ENCODE measurements around the gene CLINT1.
A peak's percentile ranks its signal among the peaks of the same experiment; 100 is the strongest.
"Not testable (repeated sequence)": the region's sequence is repeated elsewhere in the genome, so short reads cannot be mapped to it uniquely, and the experiment has no call there.

The CLINT1 gene

GRCh38 chr5:157885051-157885450 is 26.1 kb upstream of the CLINT1 start:
- H3K9me3 ChIP-seq (ENCODE audit: low read length); H3K4me3 ChIP-seq (ENCODE audit: low read depth in 1 of 2, low read length in 2 of 2); H3K9ac ChIP-seq (ENCODE audit: low read length); H3K27me3 ChIP-seq (ENCODE audit: control insufficient read depth in 1 of 2, insufficient read depth in 2 of 2, low read length in 2 of 2); H3K36me3 ChIP-seq (ENCODE audit: insufficient read depth, low read length); H3K4me1 ChIP-seq (ENCODE audit: insufficient read depth, low read length); H3K27ac ChIP-seq (ENCODE audit: low read depth, low read length): not testable (repeated sequence)

GRCh38 chr5:157881498-157881897 is 22.6 kb upstream of the CLINT1 start:
- not testable (repeated sequence) for H3K4me1 ChIP-seq (ENCODE audit: insufficient read depth, low read length); H3K9me3 ChIP-seq (ENCODE audit: low read length); H3K27ac ChIP-seq (ENCODE audit: low read depth, low read length); H3K9ac ChIP-seq (ENCODE audit: low read length); H3K36me3 ChIP-seq (ENCODE audit: insufficient read depth, low read length); H3K27me3 ChIP-seq (ENCODE audit: control insufficient read depth in 1 of 2, insufficient read depth in 2 of 2, low read length in 2 of 2); H3K4me3 ChIP-seq (ENCODE audit: low read depth in 1 of 2, low read length in 2 of 2)

GRCh38 chr5:157877821-157878220 is 18.9 kb upstream of the CLINT1 start:
- H3K9me3 ChIP-seq (ENCODE audit: low read length) = no peaks in the 10 kb centered on the region
- no peak overlapping the region for H3K27ac ChIP-seq (ENCODE audit: low read depth, low read length)
- H3K9ac ChIP-seq (ENCODE audit: low read length) = no peak overlapping the region
- no peaks in the 10 kb centered on the region for H3K4me1 ChIP-seq (ENCODE audit: insufficient read depth, low read length)
- no peaks in the 10 kb centered on the region for H3K27me3 ChIP-seq (ENCODE audit: control insufficient read depth in 1 of 2, insufficient read depth in 2 of 2, low read length in 2 of 2)
- no peaks in the 10 kb centered on the region for H3K36me3 ChIP-seq (ENCODE audit: insufficient read depth, low read length)
- no peak overlapping the region for H3K4me3 ChIP-seq (ENCODE audit: low read depth in 1 of 2, low read length in 2 of 2)

DNA sequence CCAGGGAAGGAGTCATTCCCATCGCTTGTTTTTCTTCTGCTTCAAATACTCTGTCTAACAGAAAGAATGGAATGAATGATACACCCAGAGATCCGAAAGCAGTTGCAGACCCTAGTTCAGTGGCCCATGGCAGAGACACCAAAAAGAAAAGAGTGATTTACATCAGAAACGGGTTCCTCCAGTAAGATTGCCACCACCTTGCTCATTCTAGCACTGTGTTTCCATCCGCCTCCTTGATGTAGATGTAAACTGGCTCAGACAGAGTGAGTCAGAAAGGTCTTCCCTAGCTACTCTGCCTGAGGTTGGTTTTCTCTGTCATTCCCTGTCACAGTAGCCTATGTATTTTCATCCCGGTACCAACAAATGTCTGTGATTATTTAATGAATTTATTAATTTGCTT is 15.9 kb upstream of the CLINT1 start:
- Histone ChIP-seq H3K4me3 (ENCODE audit: low read depth in 1 of 2, low read length in 2 of 2) (no peak overlapping the region), H3K4me1 (ENCODE audit: insufficient read depth, low read length) (no peaks in the 10 kb centered on the region), H3K9ac (ENCODE audit: low read length) (no peak overlapping the region), H3K27me3 (ENCODE audit: control insufficient read depth in 1 of 2, insufficient read depth in 2 of 2, low read length in 2 of 2) (no peaks in the 10 kb centered on the region), H3K9me3 (ENCODE audit: low read length) (no peaks in the 10 kb centered on the region), H3K27ac (ENCODE audit: low read depth, low read length) (no peak overlapping the region), H3K36me3 (ENCODE audit: insufficient read depth, low read length) (no peaks in the 10 kb centered on the region)

GRCh38 chr5:157870837-157871834 is 12.2 kb upstream of the CLINT1 start:
- Histone ChIP-seq H3K27me3 (ENCODE audit: control insufficient read depth in 1 of 2, insufficient read depth in 2 of 2, low read length in 2 of 2) (no peaks in the 10 kb centered on the region), H3K36me3 (ENCODE audit: insufficient read depth, low read length) (no peaks in the 10 kb centered on the region), H3K27ac (ENCODE audit: low read depth, low read length) (no peak overlapping the region), H3K9ac (ENCODE audit: low read length) (no peak overlapping the region), H3K9me3 (ENCODE audit: low read length) (no peaks in the 10 kb centered on the region), H3K4me3 (ENCODE audit: low read depth in 1 of 2, low read length in 2 of 2) (no peak overlapping the region), H3K4me1 (ENCODE audit: insufficient read depth, low read length) (no peaks in the 10 kb centered on the region)

- no peak overlapping the region for H3K27ac ChIP-seq (ENCODE audit: low read depth, low read length)
- no peaks in the 10 kb centered on the region for H3K9me3 ChIP-seq (ENCODE audit: low read length)
- no peak overlapping the region for H3K9ac ChIP-seq (ENCODE audit: low read length)
- H3K27me3 ChIP-seq (ENCODE audit: control insufficient read depth in 1 of 2, insufficient read depth in 2 of 2, low read length in 2 of 2) = no peaks in the 10 kb centered on the region
- no peak overlapping the region for H3K4me3 ChIP-seq (ENCODE audit: low read depth in 1 of 2, low read length in 2 of 2)
- H3K36me3 ChIP-seq (ENCODE audit: insufficient read depth, low read length) = no peaks in the 10 kb centered on the region
- H3K4me1 ChIP-seq (ENCODE audit: insufficient read depth, low read length) = no peaks in the 10 kb centered on the region
These were observed 8.9 kb upstream of the CLINT1 start for GRCh38 chr5:157867751-157868387.

DNA sequence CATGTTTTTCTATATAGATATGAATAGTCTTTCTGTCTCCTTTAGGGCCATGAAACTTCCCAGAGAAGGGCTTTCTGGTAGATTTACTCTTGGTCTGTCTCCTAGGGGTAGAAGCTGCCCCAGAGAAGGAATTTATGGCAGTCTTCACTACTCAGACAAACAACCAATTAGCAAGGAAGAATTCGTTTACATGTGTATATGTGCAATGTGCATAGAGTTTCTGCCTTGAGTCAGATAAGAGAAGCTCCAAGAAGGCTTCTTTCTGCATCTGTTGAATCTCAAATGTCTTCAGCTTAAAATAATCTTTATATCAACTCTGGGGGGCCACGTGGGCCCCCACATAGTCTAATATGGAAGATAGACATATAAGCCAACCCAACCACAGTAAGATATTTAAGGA is 7.6 kb upstream of the CLINT1 start:
- H3K4me3 ChIP-seq (ENCODE audit: low read depth in 1 of 2, low read length in 2 of 2) = no peak overlapping the region
- peak overlapping the region; percentile 14 for H3K27ac ChIP-seq (ENCODE audit: low read depth, low read length)
- no peaks in the 10 kb centered on the region for H3K27me3 ChIP-seq (ENCODE audit: control insufficient read depth in 1 of 2, insufficient read depth in 2 of 2, low read length in 2 of 2)
- no peak overlapping the region for H3K9ac ChIP-seq (ENCODE audit: low read length)
- no peaks in the 10 kb centered on the region for H3K4me1 ChIP-seq (ENCODE audit: insufficient read depth, low read length)
- H3K36me3 ChIP-seq (ENCODE audit: insufficient read depth, low read length) = no peaks in the 10 kb centered on the region
- H3K9me3 ChIP-seq (ENCODE audit: low read length) = no peaks in the 10 kb centered on the region

DNA sequence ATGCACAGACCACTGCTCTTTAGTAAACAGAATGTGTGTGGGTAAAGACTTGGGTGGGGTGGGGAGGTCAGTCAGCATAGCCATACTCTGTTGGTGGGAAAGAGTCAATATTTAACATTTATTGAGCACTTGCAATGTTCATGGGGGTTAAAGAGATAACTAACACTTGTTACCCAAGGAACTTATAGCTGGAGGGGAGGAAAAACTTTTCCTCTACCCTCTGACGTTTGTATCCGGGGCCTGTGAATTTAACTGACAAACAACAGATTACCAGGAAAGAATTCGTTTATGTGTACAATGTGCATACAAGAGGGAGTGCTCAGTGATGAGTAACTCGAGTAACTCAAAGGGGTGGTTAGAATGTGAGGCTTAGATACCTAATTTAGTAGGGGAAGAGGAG is 6.8 kb upstream of the CLINT1 start:
- H3K4me3 ChIP-seq (ENCODE audit: low read depth in 1 of 2, low read length in 2 of 2) = no peak overlapping the region
- H3K27me3 ChIP-seq (ENCODE audit: control insufficient read depth in 1 of 2, insufficient read depth in 2 of 2, low read length in 2 of 2) = no peaks in the 10 kb centered on the region
- no peak overlapping the region for H3K9ac ChIP-seq (ENCODE audit: low read length)
- H3K9me3 ChIP-seq (ENCODE audit: low read length) = no peaks in the 10 kb centered on the region
- H3K36me3 ChIP-seq (ENCODE audit: insufficient read depth, low read length) = no peaks in the 10 kb centered on the region
- H3K27ac ChIP-seq (ENCODE audit: low read depth, low read length) = no peak overlapping the region
- no peaks in the 10 kb centered on the region for H3K4me1 ChIP-seq (ENCODE audit: insufficient read depth, low read length)

DNA sequence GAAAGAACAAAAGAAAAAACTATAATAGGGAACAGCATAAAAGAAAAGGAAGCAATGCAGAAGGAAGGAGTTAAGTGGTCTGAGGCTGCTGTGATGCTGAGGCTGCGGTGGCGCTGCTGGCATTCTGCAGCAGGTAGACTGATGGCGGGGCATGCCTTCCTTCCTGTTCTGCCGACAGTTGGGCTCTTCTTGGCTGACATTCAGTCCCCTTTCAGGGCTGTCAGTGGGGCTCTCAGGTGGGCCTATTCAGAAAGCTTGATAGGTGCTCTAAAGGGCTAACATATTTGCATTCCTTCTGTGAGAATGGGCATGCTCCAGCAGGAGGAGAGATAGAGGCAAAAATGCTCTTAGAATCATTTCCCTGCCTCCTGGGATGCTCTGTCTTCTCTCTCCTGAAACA is 5.1 kb upstream of the CLINT1 start:
- H3K27ac ChIP-seq (ENCODE audit: low read depth, low read length) = no peak overlapping the region
- no peaks in the 10 kb centered on the region for H3K27me3 ChIP-seq (ENCODE audit: control insufficient read depth in 1 of 2, insufficient read depth in 2 of 2, low read length in 2 of 2)
- H3K4me1 ChIP-seq (ENCODE audit: insufficient read depth, low read length) = no peaks in the 10 kb centered on the region
- H3K4me3 ChIP-seq (ENCODE audit: low read depth in 1 of 2, low read length in 2 of 2) = no peak overlapping the region
- no peak overlapping the region for H3K9ac ChIP-seq (ENCODE audit: low read length)
- H3K36me3 ChIP-seq (ENCODE audit: insufficient read depth, low read length) = no peaks in the 10 kb centered on the region
- no peaks in the 10 kb centered on the region for H3K9me3 ChIP-seq (ENCODE audit: low read length)

DNA sequence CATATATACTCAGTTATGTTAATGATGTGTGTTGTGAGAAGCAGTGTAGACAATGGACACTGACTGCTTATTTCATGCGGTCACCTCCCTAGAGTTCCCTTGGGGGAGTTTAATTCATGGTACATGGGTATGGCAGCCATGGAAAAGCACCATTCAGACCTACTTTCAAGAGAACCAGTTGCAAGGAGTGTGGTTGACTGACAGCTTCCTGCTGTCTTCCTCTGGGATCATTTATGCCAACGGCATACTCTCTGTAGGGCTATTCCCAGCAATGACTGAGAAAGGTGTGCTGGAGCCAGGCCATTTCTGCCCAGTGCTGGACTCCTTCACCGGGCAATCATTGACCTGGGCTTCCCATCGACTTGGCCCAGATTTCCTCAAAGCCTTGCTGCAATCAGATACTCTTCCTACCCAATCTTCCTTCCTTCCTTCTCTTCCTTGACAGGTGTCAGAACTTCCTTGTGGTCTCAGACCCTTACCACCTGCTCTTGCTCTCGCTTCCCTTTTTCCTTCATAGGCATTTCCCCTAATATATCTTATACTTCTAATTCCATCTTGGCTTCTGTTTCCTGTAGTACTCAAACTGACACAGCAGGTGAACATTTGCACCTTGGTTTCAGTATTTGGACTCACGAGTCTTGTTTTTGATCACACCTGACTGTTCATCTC is 3.4 kb upstream of the CLINT1 start:
- H3K27me3 ChIP-seq (ENCODE audit: control insufficient read depth in 1 of 2, insufficient read depth in 2 of 2, low read length in 2 of 2) = no peaks in the 10 kb centered on the region
- no peak overlapping the region for H3K9ac ChIP-seq (ENCODE audit: low read length)
- no peak overlapping the region for H3K4me3 ChIP-seq (ENCODE audit: low read depth in 1 of 2, low read length in 2 of 2)
- H3K4me1 ChIP-seq (ENCODE audit: insufficient read depth, low read length) = peaks cover 6% of the 10 kb centered on the region
- no peaks in the 10 kb centered on the region for H3K9me3 ChIP-seq (ENCODE audit: low read length)
- no peak overlapping the region for H3K27ac ChIP-seq (ENCODE audit: low read depth, low read length)
- H3K36me3 ChIP-seq (ENCODE audit: insufficient read depth, low read length) = no peaks in the 10 kb centered on the region
